H9 (cell line): Measurements from ENCODE around the gene MMP2. TPM values are rescaled to one million over a fixed set of nuclear protein-coding genes. Genes with fewer than 3 reads are reported as not detected.

Experiments
- DNase-seq: peaks from one replicate; pipeline ENCODE4 v3.0.0-alpha.2; 2017
- H2AFZ ChIP-seq: one replicate; pipeline ENCODE4 v1.6.1; 2013; ENCODE audit warnings: mild to moderate bottlenecking, low read length, control low read depth, moderate library complexity
- H2AK5ac ChIP-seq: 2 replicates; pipeline ENCODE4 v1.6.1; 2013; ENCODE audit warnings: low read length, control low read depth, mixed read lengths; ENCODE audit not compliant: insufficient read length
- H2BK120ac ChIP-seq: one replicate; pipeline ENCODE4 v1.6.1; 2013; ENCODE audit warnings: low read depth, mild to moderate bottlenecking, low read length, control low read depth, inconsistent platforms; ENCODE audit not compliant: poor library complexity, severe bottlenecking
- H2BK12ac ChIP-seq: 2 replicates; pipeline ENCODE4 v1.6.1; 2013; ENCODE audit warnings: low read length, control low read depth, mixed read lengths, low read depth; ENCODE audit not compliant: insufficient read length
- H2BK15ac ChIP-seq: 2 replicates; pipeline ENCODE4 v1.6.1; 2013; ENCODE audit warnings: low read depth, low read length, control low read depth
- H2BK20ac ChIP-seq: one replicate; pipeline ENCODE4 v1.6.1; 2013; ENCODE audit warnings: low read depth, mild to moderate bottlenecking, low read length, control low read depth, inconsistent platforms; ENCODE audit not compliant: poor library complexity, severe bottlenecking
- H2BK5ac ChIP-seq: 2 replicates; pipeline ENCODE4 v1.6.1; 2013; ENCODE audit warnings: low read length, control low read depth, mixed read lengths; ENCODE audit not compliant: insufficient read length
- H3K14ac ChIP-seq: 2 replicates; pipeline ENCODE4 v1.6.1; 2013; ENCODE audit warnings: low read length, control low read depth; ENCODE audit not compliant: insufficient read depth
- H3K18ac ChIP-seq: 2 replicates; pipeline ENCODE4 v1.6.1; 2013; ENCODE audit warnings: low read depth, mild to moderate bottlenecking, mixed read lengths, low read length, control low read depth; ENCODE audit not compliant: insufficient read length
- H3K23ac ChIP-seq: 2 replicates; pipeline ENCODE4 v1.6.1; 2013; ENCODE audit warnings: low read length, control low read depth, mixed read lengths, low read depth; ENCODE audit not compliant: insufficient read length
- H3K23me2 ChIP-seq: 2 replicates; pipeline ENCODE4 v1.6.1; 2013; ENCODE audit warnings: low read depth, mild to moderate bottlenecking, mixed read lengths, low read length, control low read depth; ENCODE audit not compliant: insufficient read length, poor library complexity, severe bottlenecking
- H3K27ac ChIP-seq: 2 replicates; pipeline ENCODE4 v1.5.1; 2013; ENCODE audit warnings: low read length, control low read depth, mixed read lengths, low read depth; ENCODE audit not compliant: insufficient read length
- H3K27me3 ChIP-seq: 2 replicates; pipeline ENCODE4 v1.6.1; 2013; ENCODE audit warnings: low read length, control low read depth, inconsistent platforms; ENCODE audit not compliant: insufficient read depth
- H3K4ac ChIP-seq: 2 replicates; pipeline ENCODE4 v1.6.1; 2013; ENCODE audit warnings: low read depth, mild to moderate bottlenecking, control low read depth, inconsistent platforms, low read length, moderate library complexity
- H3K4me1 ChIP-seq: 2 replicates; pipeline ENCODE4 v1.6.1; 2013; ENCODE audit warnings: low read length, control low read depth, inconsistent platforms; ENCODE audit not compliant: insufficient read depth
- H3K4me2 ChIP-seq: 2 replicates; pipeline ENCODE4 v1.6.1; 2013; ENCODE audit warnings: low read length, control low read depth, mixed read lengths; ENCODE audit not compliant: insufficient read length, insufficient read depth
- H3K56ac ChIP-seq: 2 replicates; pipeline ENCODE4 v1.6.1; 2013; ENCODE audit warnings: low read depth, mild to moderate bottlenecking, mixed read lengths, low read length, control low read depth; ENCODE audit not compliant: insufficient read length
- H3K79me1 ChIP-seq: 2 replicates; pipeline ENCODE4 v1.6.1; 2013; ENCODE audit warnings: low read depth, mild to moderate bottlenecking, moderate library complexity, low read length, control low read depth, inconsistent platforms; ENCODE audit not compliant: insufficient read depth, poor library complexity, severe bottlenecking
- H3K79me2 ChIP-seq: 2 replicates; pipeline ENCODE4 v1.6.1; 2013; ENCODE audit warnings: low read length, control low read depth, inconsistent platforms; ENCODE audit not compliant: insufficient read depth
- H3K9ac ChIP-seq: 2 replicates; pipeline ENCODE4 v1.6.1; 2013; ENCODE audit warnings: low read length, control low read depth, mixed read lengths; ENCODE audit not compliant: insufficient read length; ENCODE audit errors: extremely low read depth
- H3K9me3 ChIP-seq: one replicate; pipeline ENCODE4 v1.6.1; 2013; ENCODE audit warnings: low read depth, low read length, inconsistent platforms; ENCODE audit not compliant: control insufficient read depth
- H3T11ph ChIP-seq: one replicate; pipeline ENCODE4 v1.6.1; 2013; ENCODE audit warnings: mild to moderate bottlenecking, low read length, control low read depth, inconsistent platforms
- H4K20me1 ChIP-seq: one replicate; pipeline ENCODE4 v1.6.1; 2013; ENCODE audit not compliant: control insufficient read depth, insufficient read length, insufficient read depth
- H4K5ac ChIP-seq: 2 replicates; pipeline ENCODE4 v1.6.1; 2013; ENCODE audit warnings: low read depth, mild to moderate bottlenecking, mixed read lengths, low read length, control low read depth; ENCODE audit not compliant: insufficient read length
- H4K8ac ChIP-seq: replicated peaks from 2 replicates; pipeline ENCODE4 v1.6.1; 2013; ENCODE audit warnings: low read length, control low read depth, mixed read lengths, low read depth; ENCODE audit not compliant: insufficient read length
- H4K91ac ChIP-seq: 2 replicates; pipeline ENCODE4 v1.6.1; 2013; ENCODE audit warnings: low read depth, mild to moderate bottlenecking, moderate library complexity, mixed read lengths, low read length, control low read depth; ENCODE audit not compliant: insufficient read length
- H3K27ac Mint-ChIP-seq, 3 experiments: 2 replicates in 2 of 3; 3 replicates in 1 of 3; pipeline ENCODE4 v1.8.0; 2020 to 2021; ENCODE audit warnings: mixed read lengths in 3 of 3, mild to moderate bottlenecking in 1 of 3, moderate library complexity in 1 of 3
- H3K27me3 Mint-ChIP-seq: 2 replicates; pipeline ENCODE4 v1.8.0; 2021; ENCODE audit warnings: low read depth, mild to moderate bottlenecking, moderate library complexity, mixed read lengths
- H3K36me3 Mint-ChIP-seq, 3 experiments: 2 replicates in 2 of 3; 3 replicates in 1 of 3; pipeline ENCODE4 v1.8.0; 2020 to 2021; ENCODE audit warnings: low read depth in 3 of 3, mixed read lengths in 3 of 3; ENCODE audit not compliant: insufficient read depth in 1 of 3
- H3K4me1 Mint-ChIP-seq, 2 experiments: 2 replicates each; pipeline ENCODE4 v1.8.0; 2020; ENCODE audit warnings: mixed read lengths in 2 of 2
- H3K4me3 Mint-ChIP-seq, 2 experiments: 2 replicates in 1 of 2; 3 replicates in 1 of 2; pipeline ENCODE4 v1.8.0; 2020 to 2021; ENCODE audit warnings: mild to moderate bottlenecking in 2 of 2, mixed read lengths in 2 of 2, moderate library complexity in 1 of 2
- H3K9me3 Mint-ChIP-seq, 2 experiments: 2 replicates in 1 of 2; 3 replicates in 1 of 2; pipeline ENCODE4 v1.8.0; 2020; ENCODE audit warnings: mild to moderate bottlenecking in 2 of 2, mixed read lengths in 2 of 2, moderate library complexity in 1 of 2
- CTCF ChIP-seq: fragments of 200-600 bp; sonication (generic); conservative IDR thresholded peaks from 3 replicates; pipeline ENCODE4 v1.8.0; 2021; ENCODE audit warnings: antibody characterized with exemption, mild to moderate bottlenecking
- WGBS: extraction: QIAGEN DNeasy Blood & Tissue Kit; methylation state at CpG from one replicate; pipeline ENCODE4 v1.1.7; 2013; ENCODE audit warnings: missing lambda C conversion rate, low lambda C conversion rate, mixed read lengths; ENCODE audit not compliant: insufficient read length; ENCODE audit errors: extremely low coverage; 5-methylcytosine and 5-hydroxymethylcytosine counted together
- total RNA-seq: library from RNA; stranded (reverse); gene quantifications from 2 replicates; pipeline ENCODE4 v1.2.1, GENCODE V29; 2021

Gene MMP2
- total RNA-seq, 1 experiment from 2014 or later = 23.1 TPM

GRCh38 chr16:55539488-55539887 is 60.5 kb downstream of the MMP2 start:
- H3K18ac ChIP-seq = no peak overlapping the region
- no peak overlapping the region for H4K91ac ChIP-seq
- Mint-ChIP-seq H3K4me3 (no peak overlapping the region), H3K36me3 (no peaks in the 10 kb centered on the region), H3K27me3 (no peaks in the 10 kb centered on the region), H3K27ac (no peak overlapping the region), H3K4me1 (peaks cover 4% of the 10 kb centered on the region in 2 experiments; a peak in 2 of 4 replicates), H3K9me3 (no peaks in the 10 kb centered on the region)
- no peak overlapping the region for H3K27ac ChIP-seq
- H3K4me1 ChIP-seq = no peaks in the 10 kb centered on the region
- no peak overlapping the region for H3T11ph ChIP-seq
- H2BK20ac ChIP-seq = no peak overlapping the region
- no peaks in the 10 kb centered on the region for H4K20me1 ChIP-seq
- H3K14ac ChIP-seq = no peak overlapping the region
- H3K79me1 ChIP-seq = no peaks in the 10 kb centered on the region
- H3K9ac ChIP-seq = no peak overlapping the region
- no peak overlapping the region for H4K8ac ChIP-seq
- H2AFZ ChIP-seq = no peak overlapping the region
- H2BK15ac ChIP-seq = no peak overlapping the region
- H3K4me2 ChIP-seq = no peak overlapping the region
- no peak overlapping the region for H3K4ac ChIP-seq
- no peak overlapping the region for H3K23ac ChIP-seq
- no peaks in the 10 kb centered on the region for H3K23me2 ChIP-seq
- H3K27me3 ChIP-seq = no peaks in the 10 kb centered on the region
- H2AK5ac ChIP-seq = no peak overlapping the region
- H2BK120ac ChIP-seq = no peak overlapping the region
- TF ChIP-seq CTCF = no peak
- no peak overlapping the region for H3K56ac ChIP-seq
- DNase-seq = no peak
- H3K9me3 ChIP-seq = no peaks in the 10 kb centered on the region
- H2BK12ac ChIP-seq = no peak overlapping the region
- no peak overlapping the region for H2BK5ac ChIP-seq
- no CpG with 5 or more reads among the region's 1 CpG for WGBS
- H3K79me2 ChIP-seq = no peaks in the 10 kb centered on the region
- no peak overlapping the region for H4K5ac ChIP-seq
